ENCODE results near the gene SP100. TPM values are rescaled to one million over a fixed set of nuclear protein-coding genes. Genes with fewer than 3 reads are reported as not detected.

The SP100 gene
- total RNA-seq, 1 donor from 2014 or later: 8.3 TPM

GRCh38 chr2:230503798-230504197 is 87.8 kb downstream of the SP100 start:
- no peak overlapping the region for H3K4me3 Mint-ChIP-seq (ENCODE audit: unreplicated experiment)
- H3K9me3 Mint-ChIP-seq (ENCODE audit: unreplicated experiment): no peaks in the 10 kb centered on the region
- peaks cover 4% of the 10 kb centered on the region for H3K36me3 Mint-ChIP-seq (ENCODE audit: low read depth, unreplicated experiment)
- peaks cover 2% of the 10 kb centered on the region for H3K27me3 Mint-ChIP-seq (ENCODE audit: unreplicated experiment)
- H3K4me1 Mint-ChIP-seq (ENCODE audit: unreplicated experiment): no peaks in the 10 kb centered on the region
- DNase-seq (ENCODE audit: low spot score): no peak
- TF ChIP-seq, protein P1, sequence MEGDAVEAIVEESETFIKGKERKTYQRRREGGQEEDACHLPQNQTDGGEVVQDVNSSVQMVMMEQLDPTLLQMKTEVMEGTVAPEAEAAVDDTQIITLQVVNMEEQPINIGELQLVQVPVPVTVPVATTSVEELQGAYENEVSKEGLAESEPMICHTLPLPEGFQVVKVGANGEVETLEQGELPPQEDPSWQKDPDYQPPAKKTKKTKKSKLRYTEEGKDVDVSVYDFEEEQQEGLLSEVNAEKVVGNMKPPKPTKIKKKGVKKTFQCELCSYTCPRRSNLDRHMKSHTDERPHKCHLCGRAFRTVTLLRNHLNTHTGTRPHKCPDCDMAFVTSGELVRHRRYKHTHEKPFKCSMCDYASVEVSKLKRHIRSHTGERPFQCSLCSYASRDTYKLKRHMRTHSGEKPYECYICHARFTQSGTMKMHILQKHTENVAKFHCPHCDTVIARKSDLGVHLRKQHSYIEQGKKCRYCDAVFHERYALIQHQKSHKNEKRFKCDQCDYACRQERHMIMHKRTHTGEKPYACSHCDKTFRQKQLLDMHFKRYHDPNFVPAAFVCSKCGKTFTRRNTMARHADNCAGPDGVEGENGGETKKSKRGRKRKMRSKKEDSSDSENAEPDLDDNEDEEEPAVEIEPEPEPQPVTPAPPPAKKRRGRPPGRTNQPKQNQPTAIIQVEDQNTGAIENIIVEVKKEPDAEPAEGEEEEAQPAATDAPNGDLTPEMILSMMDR (IDR thresholded peaks at IDR 0.05; ENCODE audit: unreplicated experiment): no peak
- H3K27ac Mint-ChIP-seq (ENCODE audit: unreplicated experiment): no peak overlapping the region

- Mint-ChIP-seq H3K36me3 (ENCODE audit: low read depth, unreplicated experiment) (peaks cover 4% of the 10 kb centered on the region), H3K4me3 (ENCODE audit: unreplicated experiment) (no peak overlapping the region), H3K27me3 (ENCODE audit: unreplicated experiment) (peaks cover 2% of the 10 kb centered on the region), H3K4me1 (ENCODE audit: unreplicated experiment) (no peaks in the 10 kb centered on the region), H3K9me3 (ENCODE audit: unreplicated experiment) (no peaks in the 10 kb centered on the region), H3K27ac (ENCODE audit: unreplicated experiment) (no peak overlapping the region)
- TF ChIP-seq, protein P1 (IDR thresholded peaks at IDR 0.05; ENCODE audit: unreplicated experiment): no peak
- DNase-seq (ENCODE audit: low spot score): no peak
Observed at GRCh38 chr2:230505162-230505561, 89.2 kb downstream of the SP100 start.

DNA sequence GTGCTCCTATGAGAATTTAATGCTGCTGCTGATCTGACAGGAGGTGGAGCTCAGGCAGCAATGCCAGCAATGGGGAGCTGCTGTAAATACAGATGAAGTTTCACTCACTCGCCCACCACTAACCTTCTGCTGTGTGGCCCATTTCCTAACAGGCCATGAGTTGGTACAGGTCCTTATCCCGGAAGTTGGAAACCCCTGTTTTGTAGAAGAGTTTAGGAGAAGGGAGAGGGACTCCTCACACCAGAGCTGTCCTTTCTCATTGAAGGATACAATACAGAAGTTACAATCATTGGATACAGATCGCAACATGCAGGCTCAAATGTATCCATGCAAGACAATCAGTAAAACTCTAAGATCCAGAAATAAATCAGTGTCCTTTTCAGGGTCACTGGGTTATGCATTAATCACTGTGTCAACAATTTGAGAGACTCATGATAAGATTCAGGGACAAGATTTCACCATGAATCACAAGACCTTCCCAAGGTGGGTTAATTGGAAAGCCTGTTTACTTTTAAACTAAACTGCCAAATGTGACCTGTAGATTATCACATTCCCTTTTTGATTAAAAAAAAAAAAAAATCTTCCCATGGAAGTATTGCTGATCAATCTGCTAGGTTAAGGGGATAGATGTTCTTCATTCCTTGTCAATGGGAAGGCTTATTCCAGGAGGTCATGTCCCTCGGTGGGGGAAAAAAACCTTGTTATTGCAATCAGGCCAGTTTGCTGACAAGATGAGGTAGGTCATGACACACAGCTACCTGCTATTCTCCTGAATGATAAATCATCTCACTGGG is 97.2 kb downstream of the SP100 start:
- TF ChIP-seq, protein P1 (IDR thresholded peaks at IDR 0.05; ENCODE audit: unreplicated experiment): no peak
- Mint-ChIP-seq H3K36me3 (ENCODE audit: low read depth, unreplicated experiment) (no peaks in the 10 kb centered on the region), H3K9me3 (ENCODE audit: unreplicated experiment) (no peaks in the 10 kb centered on the region), H3K4me1 (ENCODE audit: unreplicated experiment) (peaks cover 2% of the 10 kb centered on the region), H3K27ac (ENCODE audit: unreplicated experiment) (no peak overlapping the region), H3K27me3 (ENCODE audit: unreplicated experiment) (no peaks in the 10 kb centered on the region), H3K4me3 (ENCODE audit: unreplicated experiment) (no peak overlapping the region)
- no peak for DNase-seq (ENCODE audit: low spot score)

GRCh38 chr2:230520061-230520874 is 104.3 kb downstream of the SP100 start:
- no peak overlapping the region for H3K4me3 Mint-ChIP-seq (ENCODE audit: unreplicated experiment)
- H3K4me1 Mint-ChIP-seq (ENCODE audit: unreplicated experiment): peaks cover 1% of the 10 kb centered on the region
- no peaks in the 10 kb centered on the region for H3K27me3 Mint-ChIP-seq (ENCODE audit: unreplicated experiment)
- H3K27ac Mint-ChIP-seq (ENCODE audit: unreplicated experiment): no peak overlapping the region
- H3K36me3 Mint-ChIP-seq (ENCODE audit: low read depth, unreplicated experiment): peaks cover 9% of the 10 kb centered on the region
- DNase-seq (ENCODE audit: low spot score): no peak
- TF ChIP-seq, protein P1 (IDR thresholded peaks at IDR 0.05; ENCODE audit: unreplicated experiment): no peak
- H3K9me3 Mint-ChIP-seq (ENCODE audit: unreplicated experiment): peaks cover 6% of the 10 kb centered on the region

DNA sequence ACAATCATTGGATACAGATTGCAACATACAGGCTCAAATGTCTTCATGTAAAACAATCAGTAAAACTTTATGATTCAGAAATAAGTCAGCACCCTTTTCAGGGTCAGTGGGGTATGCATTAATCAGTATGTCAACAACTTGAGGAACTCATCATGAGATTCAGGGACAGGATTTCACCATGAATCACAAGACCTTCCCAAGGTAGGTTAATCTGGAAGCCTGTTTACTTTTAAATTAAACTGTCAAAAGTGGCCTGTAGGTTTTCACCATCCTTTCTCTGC is 104.8 kb downstream of the SP100 start:
- Mint-ChIP-seq H3K4me1 (ENCODE audit: unreplicated experiment) (no peaks in the 10 kb centered on the region), H3K36me3 (ENCODE audit: low read depth, unreplicated experiment) (peaks cover 9% of the 10 kb centered on the region), H3K27me3 (ENCODE audit: unreplicated experiment) (no peaks in the 10 kb centered on the region), H3K9me3 (ENCODE audit: unreplicated experiment) (peaks cover 6% of the 10 kb centered on the region), H3K27ac (ENCODE audit: unreplicated experiment) (no peak overlapping the region), H3K4me3 (ENCODE audit: unreplicated experiment) (no peak overlapping the region)
- TF ChIP-seq, protein P1 (IDR thresholded peaks at IDR 0.05; ENCODE audit: unreplicated experiment): no peak
- no peak for DNase-seq (ENCODE audit: low spot score)

Measured in endothelial cell (in vitro differentiated cells).